ENCODE data around the gene SPECC1L.

GRCh38 chr22:24414523-24414922, 143.9 kb downstream of the SPECC1L start:
- TF ChIP-seq CTCF (conservative IDR thresholded peaks at IDR 0.05; ENCODE audit: low read depth, low read length): no peak
- TF ChIP-seq EZH2 (IDR thresholded peaks at IDR 0.05; ENCODE audit: low read length, unreplicated experiment): no peak
- no peak for TF ChIP-seq EZH2phosphoT487 (IDR thresholded peaks at IDR 0.05; ENCODE audit: borderline replicate concordance, low read length)

Data from PC-3 (cell line).